ENCODE data around the gene ANAPC5.

DNA sequence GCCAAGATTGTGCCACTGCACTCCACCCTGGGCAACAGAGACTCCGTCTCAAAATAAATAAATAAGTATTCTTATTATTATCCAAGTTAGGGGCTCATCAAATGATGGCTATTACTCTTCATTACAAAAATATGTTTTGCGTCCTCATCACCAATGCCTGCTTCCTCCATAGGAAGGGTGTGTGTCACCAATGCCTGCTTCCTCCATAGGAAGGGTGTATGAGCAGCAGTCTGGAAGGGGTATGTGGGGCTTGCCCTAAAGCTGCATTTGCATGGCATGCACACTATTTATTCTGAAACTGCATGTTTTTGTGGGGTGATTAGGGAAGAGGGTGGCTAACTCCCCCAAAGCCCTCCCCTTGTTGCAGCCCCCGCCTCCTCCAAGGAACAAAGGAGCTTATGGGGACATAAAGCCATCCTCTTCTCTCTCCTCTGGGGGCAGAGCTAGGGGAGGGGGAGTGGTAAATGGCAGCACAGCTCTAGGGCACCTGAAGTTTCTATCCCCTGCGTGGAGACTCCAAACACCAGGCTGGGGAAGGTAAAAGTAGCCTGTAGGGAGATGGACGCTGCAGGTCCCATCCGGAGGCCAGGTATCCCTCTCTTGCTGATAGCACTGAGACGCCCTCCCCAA is 57.0 kb downstream of the ANAPC5 start:
- TF ChIP-seq EZH2 (IDR thresholded peaks at IDR 0.05), result no peak
- no peak for TF ChIP-seq FOXP2 (optimal IDR thresholded peaks at IDR 0.05; ENCODE audit: control extremely low read depth, extremely low read length, insufficient read depth)
